Lung (tissue), 12 donors: ENCODE measurements around the gene ATG7. TPM values are rescaled to one million over a fixed set of nuclear protein-coding genes. Genes with fewer than 3 reads are reported as not detected.

Source experiments
- ATAC-seq: fragments of 200-7000 bp; cut with Tn5 transposase; one replicate; pipeline ENCODE4 v1.9.1; 2020; ENCODE audit warnings: moderate number of reproducible peaks; ENCODE audit not compliant: insufficient read depth, low FRiP score
- DNase-seq, 3 donors: peaks; one replicate each; pipeline ENCODE4 v3.0.0-alpha.2; 2013 to 2017
- H3K27ac ChIP-seq, 2 donors: one replicate each; pipeline ENCODE4 v1.5.1; 2013; ENCODE audit warnings: mild to moderate bottlenecking in 2 of 2, moderate library complexity in 2 of 2, control low read depth in 1 of 2, inconsistent platforms in 1 of 2, low read depth in 1 of 2, low read length in 1 of 2
- H3K27me3 ChIP-seq, 3 donors: one replicate each; pipeline ENCODE4 v1.5.1; 2013; ENCODE audit warnings: low read length in 2 of 3; ENCODE audit not compliant: control insufficient read depth in 3 of 3, insufficient read depth in 3 of 3
- H3K36me3 ChIP-seq, 4 donors: one replicate each; pipeline ENCODE4 v1.5.1; 2013; ENCODE audit warnings: low read length in 4 of 4, mild to moderate bottlenecking in 1 of 4, moderate library complexity in 1 of 4; ENCODE audit not compliant: control insufficient read depth in 4 of 4, insufficient read depth in 4 of 4
- H3K4me1 ChIP-seq, 5 donors: one replicate each; pipeline ENCODE4 v1.5.1; 2013; ENCODE audit warnings: low read length in 5 of 5, mild to moderate bottlenecking in 2 of 5, moderate library complexity in 1 of 5; ENCODE audit not compliant: control insufficient read depth in 5 of 5, insufficient read depth in 5 of 5
- H3K4me3 ChIP-seq: one replicate; pipeline ENCODE4 v1.5.1; 2013; ENCODE audit warnings: mild to moderate bottlenecking, control low read depth, moderate library complexity
- H3K9ac ChIP-seq, 2 donors: one replicate each; pipeline ENCODE4 v1.5.1; 2013; ENCODE audit warnings: low read length in 2 of 2, control low read depth in 1 of 2; ENCODE audit not compliant: insufficient read depth in 1 of 2
- H3K9me3 ChIP-seq, 4 donors: one replicate each; pipeline ENCODE4 v1.5.1; 2013; ENCODE audit warnings: low read length in 3 of 4, mild to moderate bottlenecking in 1 of 4, moderate library complexity in 1 of 4; ENCODE audit not compliant: control insufficient read depth in 4 of 4, insufficient read depth in 3 of 4
- CTCF ChIP-seq: IDR thresholded peaks from 2 replicates; pipeline ENCODE4 v1.5.1; 2012; ENCODE audit warnings: mild to moderate bottlenecking; ENCODE audit errors: control extremely low read depth, extremely low read depth
- WGBS, 2 donors: extraction: QIAGEN DNeasy Blood & Tissue Kit; methylation state at CpG; one replicate each; pipeline ENCODE4 v1.1.7; 2013; 5-methylcytosine and 5-hydroxymethylcytosine counted together
- polyA plus RNA-seq, 2 donors: library from polyadenylated mRNA; stranded (reverse); fragments of 200-250 nt; gene quantifications; one replicate each; pipeline ENCODE4 v1.2.1, GENCODE V29; 2013
- total RNA-seq, 2 donors: library from RNA; depleted of rRNA in 1 of 2; stranded (reverse); fragments of >200 nt in 1 of 2; gene quantifications; one replicate each; pipeline ENCODE4 v1.2.1, GENCODE V29; 2014 to 2021
- donor health status: control.
- donor health status: control.
- donor health status: Bipolar disorder and iron deficiency.
- donor health status: healthy.
- donor health status: DM: yes; HTN: yes; CAD: no.

The ATG7 gene
- total and polyA plus RNA-seq, 4 donors = 11.2 to 72.0 (median 53.3) TPM

GRCh38 chr3:11552289-11553264, 280.4 kb downstream of the ATG7 start:
- peaks cover 0 to 20% (median 14%) of the 10 kb centered on the region in 4 donors for H3K36me3 ChIP-seq
- H3K27me3 ChIP-seq = no peaks in the 10 kb centered on the region
- WGBS, 2 donors = 93 to 95% methylated on average over 16 of the region's 16 CpGs
- TF ChIP-seq CTCF = no peak
- H3K4me3 ChIP-seq = no peak overlapping the region
- no peaks in the 10 kb centered on the region for H3K9me3 ChIP-seq
- peaks cover 6 to 29% (median 12%) of the 10 kb centered on the region in 5 donors for H3K4me1 ChIP-seq
- DNase-seq (no peak), ATAC-seq (no peak)
- no peak overlapping the region for H3K9ac ChIP-seq
- no peak overlapping the region for H3K27ac ChIP-seq

- 55 to 71% methylated on average over 17 of the region's 17 CpGs for WGBS, 2 donors
- no peak for DNase-seq
- H3K9me3 ChIP-seq = no peaks in the 10 kb centered on the region
- H3K4me3 ChIP-seq = no peak overlapping the region
- peak; percentile 31 for ATAC-seq
- H3K36me3 ChIP-seq = peaks cover 0 to 25% (median 19%) of the 10 kb centered on the region in 4 donors
- no peaks in the 10 kb centered on the region for H3K27me3 ChIP-seq
- H3K9ac ChIP-seq = no peak overlapping the region
- H3K4me1 ChIP-seq = peaks cover 6 to 36% (median 12%) of the 10 kb centered on the region in 5 donors
- H3K27ac ChIP-seq = peak overlapping the region in 1 of 2 donors; percentile 71
- TF ChIP-seq CTCF = no peak
These were observed 281.4 kb downstream of the ATG7 start for GRCh38 chr3:11553436-11554235.

- no peak for TF ChIP-seq CTCF
- DNase-seq (no peak), ATAC-seq (no peak)
- Histone ChIP-seq H3K4me1 (peaks cover 6 to 32% (median 12%) of the 10 kb centered on the region in 5 donors), H3K27ac (peak overlapping the region in 1 of 2 donors; percentile 71), H3K9ac (no peak overlapping the region), H3K27me3 (no peaks in the 10 kb centered on the region), H3K36me3 (peaks cover 0 to 25% (median 21%) of the 10 kb centered on the region in 4 donors), H3K9me3 (no peaks in the 10 kb centered on the region), H3K4me3 (no peak overlapping the region)
- 87 to 88% methylated on average over 3 of the region's 3 CpGs for WGBS, 2 donors
These were observed 282.0 kb downstream of the ATG7 start for GRCh38 chr3:11554236-11554610.
